HG03159 (cell line): ENCODE measurements around the gene ZNF189.

Experiments used
- ATAC-seq: cut with Tn5 transposase; IDR thresholded peaks from one replicate; pipeline ENCODE4 v1.9.1; 2021; ENCODE audit warnings: mild to moderate bottlenecking, moderate library complexity; ENCODE audit not compliant: unreplicated experiment

The ZNF189 gene

DNA sequence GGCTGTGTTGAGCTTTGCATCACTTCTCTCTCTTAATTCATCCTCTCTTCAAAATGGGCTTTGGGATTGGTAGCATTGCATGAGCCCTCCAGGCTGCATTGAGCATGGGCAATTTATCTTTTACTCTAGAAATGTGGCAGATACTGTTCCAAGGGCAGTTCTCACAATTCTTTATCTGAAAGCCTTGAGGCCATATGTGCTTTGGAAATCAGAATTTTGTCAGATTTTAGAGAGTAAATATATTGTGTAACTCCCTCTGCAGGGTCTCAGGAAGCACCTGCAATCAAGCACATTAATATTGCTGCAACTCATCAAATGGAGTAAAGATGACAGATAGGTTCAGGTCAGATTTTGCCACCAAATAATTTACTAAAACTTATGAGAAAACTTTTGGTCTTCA, 19.3 kb downstream of the ZNF189 start:
- ATAC-seq: no peak

DNA sequence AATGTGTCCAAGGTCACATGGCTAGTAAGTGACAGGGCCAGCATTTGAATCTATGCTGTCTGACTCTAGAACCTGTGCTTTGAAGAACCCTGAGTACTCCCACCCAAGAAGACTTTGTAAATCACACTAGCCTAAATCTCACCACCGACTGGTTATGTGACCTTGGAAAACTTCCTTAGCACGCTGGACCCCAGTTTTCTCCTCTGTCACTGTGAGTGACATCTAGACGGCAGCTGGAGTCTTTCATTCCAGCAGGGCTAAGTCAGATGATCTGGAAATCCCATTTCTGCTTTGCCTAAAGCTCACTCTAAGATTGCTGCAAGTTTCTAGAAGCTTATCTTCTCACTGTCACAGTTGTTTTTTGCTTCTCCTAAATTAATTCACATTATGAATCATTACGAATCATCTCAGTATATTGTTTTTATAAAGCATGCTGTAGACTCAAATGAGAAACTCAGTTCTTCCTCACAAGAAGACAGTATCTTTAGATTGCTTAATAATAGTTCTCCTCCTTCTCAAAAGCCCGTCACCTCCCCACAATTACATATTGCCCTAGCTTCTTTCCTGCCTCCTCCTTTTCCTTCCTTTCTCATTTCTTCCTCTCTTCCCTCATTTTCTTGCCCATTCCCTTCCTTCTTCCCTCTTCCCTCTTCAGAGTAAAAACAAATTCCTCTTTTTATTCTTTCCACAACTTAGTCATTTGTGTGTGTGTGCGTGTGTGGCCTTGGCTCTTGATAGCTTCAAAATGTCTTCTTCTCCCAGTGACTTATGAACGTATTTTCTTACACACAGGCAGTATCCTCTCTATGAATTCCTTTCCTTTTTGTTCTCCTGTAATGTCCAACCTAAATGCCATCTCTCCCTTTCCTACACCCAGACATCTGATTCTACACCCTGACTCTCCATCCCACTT, 20.1 kb downstream of the ZNF189 start:
- ATAC-seq: no peak

DNA sequence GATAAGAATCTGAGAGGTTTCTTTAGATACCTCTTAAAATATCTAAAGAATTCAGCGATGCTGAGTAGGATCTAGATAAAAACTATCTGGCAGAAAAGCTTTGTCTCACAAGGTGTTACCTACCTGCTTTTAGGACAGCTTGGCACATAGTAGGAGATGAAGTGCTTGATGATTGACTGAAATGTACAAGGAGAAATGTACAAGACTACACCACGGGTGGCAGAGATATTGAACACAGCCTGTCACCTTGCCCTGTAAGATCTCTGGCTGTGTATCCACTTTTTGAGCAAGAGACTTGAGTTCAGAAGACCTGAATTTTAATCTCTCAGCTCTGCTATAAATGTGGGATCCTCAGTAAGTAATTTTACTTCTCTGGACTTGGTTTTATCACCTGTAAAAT, 21.2 kb downstream of the ZNF189 start:
- no peak for ATAC-seq

DNA sequence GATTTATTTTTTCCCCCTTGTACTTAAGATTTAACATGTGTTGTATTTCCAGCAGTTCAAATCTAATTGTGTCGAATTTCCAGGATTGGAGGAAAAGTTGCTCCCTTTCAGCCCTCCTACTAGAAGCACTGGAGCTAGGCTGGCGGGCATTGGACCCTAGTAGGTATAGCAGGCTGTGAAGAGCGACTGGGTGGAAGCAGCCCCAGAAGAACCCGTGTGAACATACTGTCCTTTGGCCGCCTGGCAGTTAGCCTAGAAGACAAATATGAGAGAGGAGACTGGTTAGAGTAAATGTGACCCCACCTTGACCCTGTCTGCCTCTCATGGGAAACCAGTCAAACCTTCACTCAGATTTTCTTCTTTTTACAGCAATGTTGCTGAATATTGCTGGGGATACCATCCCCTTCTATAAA, 23.0 kb downstream of the ZNF189 start:
- ATAC-seq: no peak

DNA sequence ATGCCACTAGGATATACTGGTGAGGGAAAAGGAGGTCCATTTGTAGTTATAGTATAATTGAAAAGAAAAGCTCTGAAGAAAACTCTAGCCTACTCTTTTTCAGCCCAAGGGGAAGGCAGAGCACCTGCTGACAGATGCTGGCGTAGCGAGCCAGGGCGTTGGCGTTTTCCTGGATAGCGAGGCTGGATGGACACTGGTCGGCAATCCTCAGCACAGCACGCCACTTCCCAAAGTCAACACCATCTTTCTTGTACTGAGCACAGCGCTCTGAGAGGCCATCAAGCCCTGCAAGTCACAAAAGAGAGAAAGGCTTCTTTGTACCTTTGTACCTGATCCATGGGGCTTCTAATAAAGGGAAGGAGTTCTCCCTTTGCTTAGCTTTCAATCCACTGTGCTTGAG, 28.7 kb downstream of the ZNF189 start:
- ATAC-seq: no peak

DNA sequence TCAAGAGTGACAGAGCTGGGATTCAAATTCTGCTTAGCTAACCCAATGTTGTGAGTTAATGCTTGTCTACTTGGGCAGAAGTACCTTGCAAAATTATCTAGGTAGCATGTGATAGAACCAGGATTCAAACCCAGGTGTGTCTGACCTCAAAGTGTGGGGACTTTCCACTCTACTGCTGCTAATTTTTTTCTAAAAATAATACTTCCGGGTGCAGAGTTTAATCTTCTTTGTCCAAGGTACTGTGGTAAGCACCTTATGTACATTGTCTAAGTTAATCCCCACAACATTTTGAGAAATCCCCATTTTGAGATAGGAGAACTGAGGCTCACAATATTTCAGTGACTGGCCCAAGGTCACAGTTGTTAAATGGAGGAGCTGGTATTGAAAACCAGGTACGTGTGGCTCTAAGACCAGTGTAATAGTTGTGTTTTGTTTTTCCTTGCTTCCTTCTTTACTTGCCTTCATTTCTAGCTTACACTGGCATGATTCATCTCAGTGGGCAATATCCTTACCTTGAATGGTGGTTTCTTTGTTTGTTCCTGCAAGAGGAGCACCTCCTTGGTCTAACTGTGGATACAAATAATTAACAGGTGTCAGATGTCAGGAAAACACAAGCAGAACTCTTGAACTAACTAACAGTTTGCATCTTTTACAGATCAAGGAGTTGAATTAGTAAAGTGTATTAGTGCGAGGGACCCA, 29.5 kb downstream of the ZNF189 start:
- ATAC-seq: peak; percentile 77

DNA sequence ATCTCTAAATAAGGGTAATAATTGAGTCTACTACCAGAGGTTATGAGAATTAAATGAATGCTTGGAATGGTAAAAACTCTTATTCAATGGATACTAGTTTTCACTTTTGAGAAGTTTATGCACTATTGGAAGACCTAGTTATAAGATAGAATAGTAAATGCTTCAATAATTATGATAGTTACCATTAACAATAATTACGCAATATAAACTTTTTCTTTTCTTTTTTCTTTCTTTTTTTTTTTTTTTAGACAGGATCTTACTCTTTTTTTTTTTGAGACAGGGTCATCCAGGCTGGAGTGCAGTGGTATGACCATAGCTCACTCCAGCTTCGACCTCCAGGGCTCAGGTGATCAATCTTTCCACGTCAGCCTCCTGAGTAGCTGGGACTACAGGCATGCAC, 30.3 kb downstream of the ZNF189 start:
- ATAC-seq: no peak

DNA sequence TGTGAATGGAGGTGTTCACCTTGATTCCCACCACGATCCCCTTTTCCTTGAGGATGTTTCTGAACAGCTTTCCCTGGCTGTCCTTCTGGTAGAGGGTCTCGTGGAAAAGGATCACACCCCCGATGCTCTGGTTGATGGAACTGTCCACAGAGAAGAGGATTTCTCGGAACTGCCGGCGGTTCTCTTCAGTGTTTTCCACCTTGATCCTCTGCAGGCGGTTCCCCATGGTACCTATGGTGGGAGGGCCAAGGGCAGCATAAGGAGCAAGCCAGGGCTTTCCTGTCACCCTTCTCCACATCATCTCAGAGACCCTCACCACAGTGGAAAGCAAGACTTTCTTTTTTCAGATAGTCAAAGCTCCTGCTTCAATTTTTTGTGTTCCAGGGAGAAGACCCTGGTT, 31.1 kb downstream of the ZNF189 start:
- ATAC-seq: no peak

DNA sequence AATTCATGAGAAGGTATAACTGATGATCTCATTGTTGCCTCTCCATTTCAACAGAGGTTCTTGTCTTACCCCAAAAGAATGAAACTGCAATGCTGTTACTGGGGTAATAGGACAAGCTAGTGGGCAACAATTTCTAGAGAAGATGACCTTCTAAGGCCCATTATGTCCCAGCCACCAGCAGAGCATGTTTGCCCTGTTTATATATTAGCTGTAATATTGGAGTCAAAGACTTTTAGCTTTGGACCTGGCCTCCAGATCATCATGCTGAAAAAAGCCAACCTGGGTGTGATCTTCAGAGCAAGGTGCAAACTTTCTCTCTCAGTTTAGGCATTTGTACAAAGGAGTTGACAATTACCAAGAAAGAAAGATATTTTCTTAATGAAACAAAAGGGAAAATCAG, 33.5 kb downstream of the ZNF189 start:
- ATAC-seq: no peak

DNA sequence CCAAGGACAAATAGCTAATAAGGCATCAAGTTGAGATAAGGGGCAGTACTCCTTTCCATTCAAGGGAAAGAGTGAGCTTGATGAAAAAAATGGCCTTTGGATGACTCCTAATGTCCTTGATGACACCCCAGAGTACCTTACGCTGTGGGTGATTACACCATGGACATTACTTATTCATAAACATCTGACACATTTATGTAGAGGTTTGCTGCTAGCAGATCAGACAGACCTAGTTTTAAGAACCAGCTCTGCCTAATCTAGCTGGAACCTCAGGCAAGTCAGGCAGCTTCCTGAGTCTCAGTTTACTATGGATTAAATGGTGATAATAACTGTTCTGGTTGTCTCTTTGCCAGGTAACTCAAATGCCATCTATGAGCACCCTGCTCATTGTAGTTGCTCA, 34.1 kb downstream of the ZNF189 start:
- ATAC-seq: no peak

DNA sequence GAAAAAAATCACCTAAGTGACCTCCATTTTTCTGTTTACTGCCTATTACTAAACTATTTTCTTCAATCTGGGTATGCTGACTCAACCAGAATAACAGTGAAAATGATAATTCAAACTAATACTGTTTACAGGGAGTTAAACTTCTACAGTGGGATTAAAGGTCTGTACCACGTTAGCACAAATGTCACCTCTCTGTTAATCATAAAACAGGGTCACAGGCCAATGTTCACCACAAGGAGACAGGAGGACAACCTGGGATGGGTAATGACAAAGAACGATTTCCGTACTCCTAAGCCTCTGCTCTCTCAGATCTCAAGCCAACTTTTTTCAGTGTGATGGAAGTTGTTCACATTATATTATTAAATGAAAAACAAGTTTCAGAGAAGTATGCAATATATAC, 34.6 kb downstream of the ZNF189 start:
- ATAC-seq: no peak

DNA sequence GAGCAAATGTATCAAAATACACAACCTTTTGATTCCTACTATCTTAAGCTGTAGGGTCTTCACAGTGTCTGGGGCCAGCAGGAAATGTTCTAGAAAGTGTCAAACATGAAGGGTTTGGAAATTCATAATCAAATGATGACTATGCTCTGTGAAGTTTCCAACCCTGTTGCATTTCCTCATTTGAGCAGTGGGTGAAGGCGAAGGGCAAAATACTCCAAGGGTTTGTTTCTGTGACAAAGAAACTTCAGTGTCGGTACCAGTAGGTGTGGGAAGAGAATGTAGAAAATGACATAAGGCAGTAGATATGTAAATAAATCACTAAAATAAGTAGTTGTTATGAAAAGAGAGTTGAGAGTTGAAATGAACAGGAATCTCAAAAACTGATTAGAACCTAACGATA, 36.3 kb downstream of the ZNF189 start:
- ATAC-seq: no peak

DNA sequence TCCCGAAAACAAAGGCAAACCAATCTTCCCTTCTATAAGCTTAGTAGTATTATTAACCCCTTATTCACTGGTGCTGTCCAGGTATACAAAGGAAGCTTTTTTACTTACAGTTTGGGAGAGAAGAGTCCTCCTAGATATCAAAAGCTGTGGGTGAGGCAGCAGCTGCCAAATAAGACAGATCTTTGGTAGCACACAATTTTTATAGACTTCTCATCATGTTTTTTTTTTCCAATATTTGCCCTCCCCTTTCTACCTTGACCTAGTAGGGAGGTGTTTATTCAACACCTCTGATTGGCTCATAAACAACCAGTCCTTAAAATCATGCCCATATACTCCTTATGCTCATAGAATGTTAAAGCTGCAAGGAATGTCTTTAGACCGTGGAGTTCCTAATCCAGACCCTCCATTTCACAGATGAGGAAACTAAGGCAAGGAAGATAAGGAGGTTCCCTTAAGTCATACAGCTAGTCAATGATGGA, 37.0 kb downstream of the ZNF189 start, which contains the start of gene ALDOB:
Gene ALDOB (minus strand): TSS at position 174 of the 479 bp plus-strand sequence. CDS start 4,887 bp downstream, outside the sequence.
- ATAC-seq: no peak

DNA sequence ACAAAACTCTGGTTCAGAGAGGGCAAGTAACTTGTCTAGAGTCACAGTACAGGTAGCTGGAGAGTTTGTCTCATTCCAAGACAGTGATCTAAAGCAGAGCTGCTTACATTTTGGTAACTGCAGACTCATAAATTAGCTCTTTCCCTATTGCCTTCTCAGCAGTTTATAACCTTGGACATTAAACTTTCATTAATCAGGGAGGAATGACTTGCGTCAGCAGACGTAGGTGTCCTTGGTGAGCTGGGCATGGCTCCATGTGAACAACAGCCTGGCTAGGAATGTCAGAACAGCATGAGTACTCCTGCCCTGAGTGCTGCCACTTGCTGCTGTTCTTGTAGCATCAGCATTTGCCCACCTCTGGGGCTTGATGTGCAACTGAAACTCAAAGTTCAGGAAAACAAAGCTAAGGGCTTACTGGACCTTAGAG, 39.2 kb downstream of the ZNF189 start:
- ATAC-seq: no peak

DNA sequence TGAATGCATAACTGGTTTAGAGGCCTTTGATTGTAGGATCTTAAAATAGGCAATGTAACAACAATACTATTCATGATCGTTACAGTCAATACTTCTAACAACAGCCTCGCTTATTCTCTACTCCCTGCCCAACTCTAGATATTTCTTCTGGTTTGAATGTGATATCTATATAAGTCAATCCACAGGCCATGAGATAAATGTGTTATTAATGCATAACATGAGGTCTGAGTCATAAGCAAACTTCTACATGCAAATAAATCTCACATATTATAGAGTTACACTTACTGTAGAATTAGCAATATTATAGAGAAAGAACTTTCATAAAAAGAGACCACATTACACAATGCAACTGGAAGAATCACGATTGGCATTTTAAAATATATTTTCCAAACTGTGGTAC, 39.9 kb downstream of the ZNF189 start:
- ATAC-seq: no peak

DNA sequence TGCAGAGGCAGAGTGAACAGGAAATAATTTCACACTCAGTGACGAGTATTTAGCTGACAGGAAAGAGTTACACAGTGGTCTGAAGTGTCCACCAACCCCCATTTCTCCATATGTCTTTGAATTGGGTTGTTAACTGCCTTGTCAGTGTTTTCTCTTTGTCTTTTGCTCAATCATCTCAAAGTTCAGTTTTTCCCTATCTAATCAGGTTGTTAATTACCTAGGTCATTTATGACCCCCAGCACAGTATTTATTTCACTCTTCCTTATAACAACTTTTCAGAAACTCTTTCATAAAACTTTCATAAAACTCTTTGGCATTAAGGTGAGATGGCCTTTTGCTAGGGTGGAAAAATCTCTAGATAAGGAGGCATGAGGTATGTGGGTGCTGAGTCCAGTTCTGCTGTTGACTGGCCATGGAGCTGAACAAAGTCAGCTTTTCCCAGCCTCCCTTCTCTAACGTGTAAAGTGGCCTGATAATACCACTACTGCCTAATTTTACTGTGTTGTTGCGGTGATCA, 42.1 kb downstream of the ZNF189 start:
- no peak for ATAC-seq

DNA sequence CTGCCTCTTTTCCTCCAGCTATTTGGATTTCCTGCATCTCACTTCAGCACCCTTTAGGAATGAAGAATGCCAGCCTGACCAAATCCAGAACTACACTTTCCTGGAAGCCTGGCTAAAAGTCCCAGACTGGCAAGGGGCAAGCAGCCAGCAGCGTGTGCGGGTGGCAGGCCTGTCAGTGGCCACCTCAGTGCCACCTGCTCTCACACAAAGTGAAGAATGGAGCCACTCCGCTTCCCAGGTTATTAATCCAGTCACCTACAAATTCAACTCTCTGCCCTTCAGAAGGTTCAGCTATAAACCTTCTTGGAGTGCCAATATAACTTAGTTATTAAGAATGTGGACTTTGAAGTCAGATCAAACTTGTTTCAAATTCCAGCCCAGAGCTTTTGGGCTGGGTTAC, 43.7 kb downstream of the ZNF189 start:
- ATAC-seq: no peak

DNA sequence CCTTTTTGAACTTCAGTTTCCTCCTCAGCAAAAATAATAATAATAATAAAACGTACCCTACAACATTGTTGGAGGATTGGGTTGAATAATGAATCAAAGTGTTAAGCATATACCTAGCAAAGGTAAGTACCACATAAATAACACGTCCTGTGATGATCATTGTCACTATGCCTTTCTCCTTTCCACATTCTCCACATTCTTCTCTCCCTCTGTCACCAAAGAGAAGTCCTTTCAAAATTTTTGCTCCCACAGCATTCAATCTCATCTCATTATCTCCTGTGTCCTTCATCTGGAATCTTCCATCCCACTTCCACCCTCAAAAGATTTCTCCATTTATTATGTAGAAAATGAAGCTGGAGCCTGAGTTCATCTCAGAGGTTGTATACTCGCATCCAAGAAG, 44.1 kb downstream of the ZNF189 start:
- no peak for ATAC-seq

DNA sequence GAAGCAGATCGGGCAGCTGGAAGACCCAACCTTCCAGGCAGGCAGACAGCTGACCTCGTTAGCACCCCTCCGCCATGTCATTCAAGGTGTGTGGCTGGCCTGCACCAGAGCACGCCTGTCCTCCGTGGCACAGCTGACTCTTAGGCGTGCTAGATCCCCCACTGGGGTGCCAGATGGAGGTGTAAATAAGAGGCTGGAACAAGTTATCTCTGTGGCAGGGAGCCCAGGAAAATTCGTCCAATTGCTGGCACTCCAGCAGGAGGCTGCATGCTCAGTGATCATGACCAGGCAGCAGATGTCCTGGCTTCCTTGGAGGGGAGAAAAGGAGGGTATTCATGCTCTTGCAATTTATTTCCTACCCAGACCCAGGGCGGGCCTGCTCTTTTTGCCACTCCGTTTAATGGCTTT, 44.7 kb downstream of the ZNF189 start:
- no peak for ATAC-seq

DNA sequence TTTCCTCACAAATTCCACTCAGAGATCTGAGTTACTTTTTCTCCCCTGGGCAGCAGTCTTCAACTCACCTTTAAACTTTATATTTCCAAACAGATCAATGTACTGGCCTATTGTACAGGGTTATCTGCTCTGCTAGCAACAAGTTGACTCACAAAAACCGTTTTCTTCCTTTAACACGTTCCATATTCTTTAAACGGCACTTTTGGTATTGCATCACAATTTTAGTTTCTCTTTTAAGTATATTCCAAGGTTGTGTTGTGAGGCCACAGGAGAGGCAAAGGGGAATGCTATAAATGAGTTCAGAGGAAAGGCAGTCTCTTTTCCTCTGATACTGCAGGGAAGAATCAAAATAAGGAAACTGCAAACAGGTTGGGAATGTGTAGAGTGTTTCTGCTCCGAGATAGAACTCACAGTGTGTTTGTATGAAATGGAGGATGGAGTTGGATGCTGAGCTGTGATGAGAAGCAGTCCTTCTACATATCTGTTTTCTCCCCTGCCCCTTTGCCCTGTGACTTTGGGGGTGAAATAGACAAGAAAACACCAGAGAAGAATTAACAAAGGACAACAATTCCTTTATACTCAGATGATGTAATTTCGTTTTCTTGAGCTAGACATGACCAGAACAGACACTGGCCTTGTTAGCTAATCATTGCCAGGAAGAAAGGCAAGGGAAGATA, 46.8 kb downstream of the ZNF189 start:
- no peak for ATAC-seq

DNA sequence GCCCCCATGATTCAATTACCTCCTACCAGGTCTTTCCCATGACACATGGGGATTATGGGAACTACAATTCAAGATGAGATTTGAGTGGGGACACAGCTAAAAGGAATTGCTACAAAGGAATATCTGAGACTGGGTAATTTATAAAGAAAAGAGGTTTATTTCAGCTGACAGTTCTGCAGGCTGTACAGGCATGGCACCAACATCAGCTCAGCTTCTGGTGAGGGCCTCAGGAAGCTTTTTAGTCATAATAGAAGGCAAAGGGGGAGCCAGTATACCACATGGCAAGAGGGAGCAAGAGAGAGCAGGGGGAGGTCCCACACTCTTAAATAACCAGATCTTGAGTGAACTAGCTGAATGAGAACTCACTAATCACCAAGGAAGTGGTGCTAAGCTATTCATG, 48.1 kb downstream of the ZNF189 start:
- no peak for ATAC-seq
